Fibroblast of skin of left biceps (primary cell): ENCODE results near the gene HMX2.
"Not testable (repeated sequence)": the region's sequence is repeated elsewhere in the genome, so short reads cannot be mapped to it uniquely, and the experiment has no call there.

Source experiments
- DNase-seq, 2 experiments: peaks; one replicate each; pipeline ENCODE4 v3.0.0-alpha.2; 2013; ENCODE audit warnings: low read depth in 2 of 2

HMX2 gene

GRCh38 chr10:123150986-123151736 lies 3.2 kb downstream of the HMX2 start:
- no peak for DNase-seq

GRCh38 chr10:123151737-123152135 lies 3.8 kb downstream of the HMX2 start:
- no peak for DNase-seq

GRCh38 chr10:123153486-123154091 lies 5.7 kb downstream of the HMX2 start:
- DNase-seq: no peak

- DNase-seq: peak; percentile 97 to 98
These were observed 6.3 kb downstream of the HMX2 start, which contains the start of gene BUB3 for GRCh38 chr10:123154092-123154710. Gene BUB3 (plus strand): TSS chr10:123154402. CDS start chr10:123154918, 516 bp downstream.

- DNase-seq: no peak
These were observed 7.0 kb downstream of the HMX2 start for GRCh38 chr10:123154711-123155505.

- DNase-seq: no peak
These were observed 8.1 kb downstream of the HMX2 start for GRCh38 chr10:123156078-123156477.

- DNase-seq: no peak
These were observed 9.3 kb downstream of the HMX2 start for GRCh38 chr10:123157210-123157609.

GRCh38 chr10:123158682-123159081 lies 10.7 kb downstream of the HMX2 start:
- DNase-seq: no peak

GRCh38 chr10:123160311-123160980 lies 12.5 kb downstream of the HMX2 start:
- no peak for DNase-seq

GRCh38 chr10:123164319-123164718 lies 16.4 kb downstream of the HMX2 start:
- no peak for DNase-seq

- no peak for DNase-seq
These were observed 17.6 kb downstream of the HMX2 start for GRCh38 chr10:123165445-123166072.

- DNase-seq: no peak
These were observed 18.7 kb downstream of the HMX2 start for GRCh38 chr10:123166618-123167017.

GRCh38 chr10:123170961-123171360 lies 23.0 kb downstream of the HMX2 start:
- no peak for DNase-seq

- DNase-seq: not testable (repeated sequence)
These were observed 23.7 kb downstream of the HMX2 start for GRCh38 chr10:123171616-123172015.

- no peak for DNase-seq
These were observed 27.8 kb downstream of the HMX2 start for GRCh38 chr10:123175389-123176387.

GRCh38 chr10:123178390-123178789 lies 30.5 kb downstream of the HMX2 start:
- not testable (repeated sequence) for DNase-seq

- DNase-seq: no peak
These were observed 32.5 kb downstream of the HMX2 start for GRCh38 chr10:123180101-123181090.

- no peak for DNase-seq
These were observed 35.8 kb downstream of the HMX2 start for GRCh38 chr10:123183724-123184123.

- no peak for DNase-seq
These were observed 39.8 kb downstream of the HMX2 start for GRCh38 chr10:123187781-123188180.
